ENCODE measurements around the gene ARAP1. TPM values are rescaled to one million over a fixed set of nuclear protein-coding genes. Genes with fewer than 3 reads are reported as not detected.

ARAP1 gene
- total RNA-seq (2021; ENCODE audit: unreplicated experiment), result 73.6 TPM
- 108 TPM for polyA plus RNA-seq (2012; ENCODE audit: insufficient read length)
- Bru-seq, nascent RNA, result percentile 64 among the genes with signal in this experiment
- BruChase-seq, experiment 1, labeled RNA remaining after a 2-hour chase, result percentile 64 among the genes with signal in this experiment
- percentile 70 among the genes with signal in this experiment for BruChase-seq, experiment 2, labeled RNA remaining after a 6-hour chase
- long read RNA-seq, full-length matches to known transcripts, result 24 of 135 reads
- long read RNA-seq, partial matches to known transcripts, result 64 of 135 reads
- long read RNA-seq, other reads (novel, unspliced or antisense), result 47 of 135 reads

DNA sequence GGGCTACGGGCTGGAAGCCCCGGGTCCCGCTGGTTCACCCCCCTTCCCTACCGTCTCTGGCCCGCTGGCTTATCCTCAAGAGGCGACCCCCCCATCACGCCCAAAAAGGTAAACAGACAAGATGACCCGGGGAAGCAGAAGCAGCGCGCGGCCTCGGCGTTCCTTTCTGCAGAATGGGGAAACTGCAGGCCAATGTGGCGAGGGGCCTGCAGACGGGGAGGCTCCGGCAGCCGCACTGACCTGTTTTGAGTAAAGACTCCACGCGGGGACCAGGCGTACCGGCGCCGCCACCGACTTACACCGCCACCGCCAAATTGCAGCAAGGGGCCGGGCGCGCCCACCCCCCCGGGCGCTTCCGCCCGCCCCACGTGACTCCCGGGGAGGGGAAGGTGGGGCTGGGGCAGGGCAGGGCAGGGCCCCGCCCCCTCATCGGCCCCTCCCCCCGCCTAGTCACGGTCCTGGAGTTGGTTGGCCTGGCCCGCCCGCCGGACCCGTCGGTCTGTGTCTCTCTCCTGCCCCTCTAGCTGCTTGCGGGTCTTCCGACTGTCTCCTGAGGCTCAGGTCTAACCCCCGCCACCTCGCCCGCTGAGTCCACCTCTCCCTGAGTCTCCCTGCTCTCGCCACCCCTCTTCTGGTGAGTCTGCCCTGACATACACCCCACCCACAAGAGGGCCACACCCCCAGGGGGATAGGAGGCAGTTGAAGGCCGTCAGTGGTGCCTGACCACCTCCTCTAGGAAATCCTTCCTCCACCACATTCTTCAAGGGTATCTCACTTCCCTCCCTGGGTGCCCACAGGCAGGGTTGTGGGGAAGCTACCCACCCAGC is at the start of gene ARAP1:
ARAP1 (minus strand) TSS at position 321 of the 827 bp plus-strand sequence. CDS start 25,280 bp downstream, outside the sequence.
- Histone ChIP-seq H3K9me3 (ENCODE audit: control insufficient read depth, insufficient read depth, low read depth, low read length) (no peaks in the 10 kb centered on the region), H3K27me3 (ENCODE audit: control insufficient read depth, insufficient read depth, low read length) (no peaks in the 10 kb centered on the region), H3K27ac (ENCODE audit: low read length) (peak within 1 kb of the TSS; percentile 87), H3K36me3 (ENCODE audit: control insufficient read depth, insufficient read depth, low read length) (peaks cover 6% of the 10 kb centered on the region; the same call in 1 of the 2 replicates), H3K4me3 (ENCODE audit: low read depth in 2 of 2, low read length in 2 of 2) (peak within 1 kb of the TSS; percentile 84 to 89), H3K4me1 (ENCODE audit: control insufficient read depth, insufficient read depth, low read length) (peaks cover 17% of the 10 kb centered on the region)
- peak; percentile 91 for ATAC-seq
- POLR2A ChIA-PET, result no interaction called here
- in situ Hi-C loops (cut with HindIII; ENCODE audit: low pct_unique_long_range_greater_than_20kb, low sequenced_read_pairs), result no loop called here
- no TSS peak for BruUV-seq (replicated peaks)
- CTCF ChIA-PET, result interaction anchor here (0.6 to 1.0 kb wide), 3 partner anchors 27 to 126 kb away, joined by 5 to 10 read pairs (median 5); no protein-coding TSS in a partner anchor
- peak; percentile 69; the same call in 1 of the 2 replicates for TF ChIP-seq SIN3A (IDR thresholded peaks at IDR 0.05; ENCODE audit: borderline replicate concordance, insufficient read depth, low read depth, low read length)
- TF ChIP-seq, protein P1, sequence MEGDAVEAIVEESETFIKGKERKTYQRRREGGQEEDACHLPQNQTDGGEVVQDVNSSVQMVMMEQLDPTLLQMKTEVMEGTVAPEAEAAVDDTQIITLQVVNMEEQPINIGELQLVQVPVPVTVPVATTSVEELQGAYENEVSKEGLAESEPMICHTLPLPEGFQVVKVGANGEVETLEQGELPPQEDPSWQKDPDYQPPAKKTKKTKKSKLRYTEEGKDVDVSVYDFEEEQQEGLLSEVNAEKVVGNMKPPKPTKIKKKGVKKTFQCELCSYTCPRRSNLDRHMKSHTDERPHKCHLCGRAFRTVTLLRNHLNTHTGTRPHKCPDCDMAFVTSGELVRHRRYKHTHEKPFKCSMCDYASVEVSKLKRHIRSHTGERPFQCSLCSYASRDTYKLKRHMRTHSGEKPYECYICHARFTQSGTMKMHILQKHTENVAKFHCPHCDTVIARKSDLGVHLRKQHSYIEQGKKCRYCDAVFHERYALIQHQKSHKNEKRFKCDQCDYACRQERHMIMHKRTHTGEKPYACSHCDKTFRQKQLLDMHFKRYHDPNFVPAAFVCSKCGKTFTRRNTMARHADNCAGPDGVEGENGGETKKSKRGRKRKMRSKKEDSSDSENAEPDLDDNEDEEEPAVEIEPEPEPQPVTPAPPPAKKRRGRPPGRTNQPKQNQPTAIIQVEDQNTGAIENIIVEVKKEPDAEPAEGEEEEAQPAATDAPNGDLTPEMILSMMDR (IDR thresholded peaks at IDR 0.05), result no peak
- TF ChIP-seq, protein P2, sequence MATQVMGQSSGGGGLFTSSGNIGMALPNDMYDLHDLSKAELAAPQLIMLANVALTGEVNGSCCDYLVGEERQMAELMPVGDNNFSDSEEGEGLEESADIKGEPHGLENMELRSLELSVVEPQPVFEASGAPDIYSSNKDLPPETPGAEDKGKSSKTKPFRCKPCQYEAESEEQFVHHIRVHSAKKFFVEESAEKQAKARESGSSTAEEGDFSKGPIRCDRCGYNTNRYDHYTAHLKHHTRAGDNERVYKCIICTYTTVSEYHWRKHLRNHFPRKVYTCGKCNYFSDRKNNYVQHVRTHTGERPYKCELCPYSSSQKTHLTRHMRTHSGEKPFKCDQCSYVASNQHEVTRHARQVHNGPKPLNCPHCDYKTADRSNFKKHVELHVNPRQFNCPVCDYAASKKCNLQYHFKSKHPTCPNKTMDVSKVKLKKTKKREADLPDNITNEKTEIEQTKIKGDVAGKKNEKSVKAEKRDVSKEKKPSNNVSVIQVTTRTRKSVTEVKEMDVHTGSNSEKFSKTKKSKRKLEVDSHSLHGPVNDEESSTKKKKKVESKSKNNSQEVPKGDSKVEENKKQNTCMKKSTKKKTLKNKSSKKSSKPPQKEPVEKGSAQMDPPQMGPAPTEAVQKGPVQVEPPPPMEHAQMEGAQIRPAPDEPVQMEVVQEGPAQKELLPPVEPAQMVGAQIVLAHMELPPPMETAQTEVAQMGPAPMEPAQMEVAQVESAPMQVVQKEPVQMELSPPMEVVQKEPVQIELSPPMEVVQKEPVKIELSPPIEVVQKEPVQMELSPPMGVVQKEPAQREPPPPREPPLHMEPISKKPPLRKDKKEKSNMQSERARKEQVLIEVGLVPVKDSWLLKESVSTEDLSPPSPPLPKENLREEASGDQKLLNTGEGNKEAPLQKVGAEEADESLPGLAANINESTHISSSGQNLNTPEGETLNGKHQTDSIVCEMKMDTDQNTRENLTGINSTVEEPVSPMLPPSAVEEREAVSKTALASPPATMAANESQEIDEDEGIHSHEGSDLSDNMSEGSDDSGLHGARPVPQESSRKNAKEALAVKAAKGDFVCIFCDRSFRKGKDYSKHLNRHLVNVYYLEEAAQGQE (IDR thresholded peaks at IDR 0.05; ENCODE audit: insufficient read depth in 1 of 2, low read depth in 2 of 2, low read length in 1 of 2), result no peak
- TF ChIP-seq POLR2AphosphoS5 (IDR thresholded peaks at IDR 0.05; ENCODE audit: low read depth, low read length), result peak; percentile 47; the same call in 1 of the 2 replicates
- TF ChIP-seq TCF7L2 (IDR thresholded peaks at IDR 0.05; ENCODE audit: low read depth, low read length), result no peak
- intact Hi-C loops (cut with micrococcal nuclease; ENCODE audit: unreplicated experiment), result no loop called here
- DNase-seq (ENCODE audit: low read depth, low spot score), result peak; percentile 32

DNA sequence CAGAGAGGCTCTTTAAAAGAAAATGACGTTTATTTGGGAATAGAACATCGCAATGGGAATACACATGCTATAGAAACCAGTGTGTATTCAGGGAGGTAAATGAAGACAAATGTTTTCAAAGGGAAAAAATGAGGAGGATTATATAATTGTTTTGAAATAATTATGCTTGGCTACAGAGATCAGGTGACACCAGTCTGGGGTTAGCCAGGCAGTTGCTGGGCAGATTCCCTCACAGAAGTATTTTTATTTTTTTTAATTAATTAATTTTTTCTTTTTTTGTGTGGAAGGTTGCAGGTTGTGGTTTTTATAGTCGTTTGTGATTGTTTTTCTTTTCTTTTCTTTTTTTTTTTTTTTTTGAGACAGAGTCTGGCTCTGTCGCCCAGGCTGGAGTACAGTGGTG is 47.2 kb upstream of the ARAP1 start:
- no peak for ATAC-seq
- no peak overlapping the region for H3K4me3 ChIP-seq (ENCODE audit: low read depth in 2 of 2, low read length in 2 of 2)
- H3K36me3 ChIP-seq (ENCODE audit: control insufficient read depth, insufficient read depth, low read length), result no peaks in the 10 kb centered on the region
- ChIA-PET CTCF (no interaction called here), POLR2A (no interaction called here)
- in situ Hi-C loops (cut with HindIII; ENCODE audit: low pct_unique_long_range_greater_than_20kb, low sequenced_read_pairs), result no loop called here
- DNase-seq (ENCODE audit: low read depth, low spot score), result no peak
- peaks cover 2% of the 10 kb centered on the region for H3K4me1 ChIP-seq (ENCODE audit: control insufficient read depth, insufficient read depth, low read length)
- no peaks in the 10 kb centered on the region for H3K27me3 ChIP-seq (ENCODE audit: control insufficient read depth, insufficient read depth, low read length)
- intact Hi-C loops (cut with micrococcal nuclease; ENCODE audit: unreplicated experiment), result no loop called here
- BruUV-seq (replicated peaks), result no TSS peak
- H3K9me3 ChIP-seq (ENCODE audit: control insufficient read depth, insufficient read depth, low read depth, low read length), result no peaks in the 10 kb centered on the region
- no peak for TF ChIP-seq SIN3A (IDR thresholded peaks at IDR 0.05; ENCODE audit: borderline replicate concordance, insufficient read depth, low read depth, low read length)
- no peak for TF ChIP-seq POLR2AphosphoS5 (IDR thresholded peaks at IDR 0.05; ENCODE audit: low read depth, low read length)
- TF ChIP-seq, protein P2 (IDR thresholded peaks at IDR 0.05; ENCODE audit: insufficient read depth in 1 of 2, low read depth in 2 of 2, low read length in 1 of 2), result no peak
- TF ChIP-seq TCF7L2 (IDR thresholded peaks at IDR 0.05; ENCODE audit: low read depth, low read length), result no peak
- TF ChIP-seq, protein P1 (IDR thresholded peaks at IDR 0.05), result no peak
- no peak overlapping the region for H3K27ac ChIP-seq (ENCODE audit: low read length)

Measured in Panc1 (cell line).